Psoas muscle (tissue), 8 donors: Measurements from ENCODE around the gene RPL9. TPM values are rescaled to one million over a fixed set of nuclear protein-coding genes. Genes with fewer than 3 reads are reported as not detected.

ENCODE experiments used
- ATAC-seq, 4 donors: fragments of 200-7000 bp; cut with Tn5 transposase; one replicate each; pipeline ENCODE4 v1.9.1; 2020; ENCODE audit warnings: moderate library complexity in 3 of 4, mild to moderate bottlenecking in 2 of 4
- DNase-seq, 2 donors: peaks; one replicate each; pipeline ENCODE4 v3.0.0-alpha.2; 2020
- H3K27ac ChIP-seq: fragments of 200-600 bp; one replicate; pipeline ENCODE4 v1.8.0; 2022
- H3K27me3 ChIP-seq, 3 donors: fragments of 200-600 bp in 1 of 3; one replicate each; pipeline versions ENCODE4 v1.6.1 to v1.8.0; 2013 to 2022; ENCODE audit warnings: low read length in 2 of 3, mild to moderate bottlenecking in 2 of 3, moderate library complexity in 1 of 3; ENCODE audit not compliant: insufficient read depth in 3 of 3
- H3K36me3 ChIP-seq, 2 donors: fragments of 200-600 bp in 1 of 2; one replicate each; pipeline versions ENCODE4 v1.6.1 to v1.8.0; 2013 to 2022; ENCODE audit warnings: low read depth in 1 of 2, mild to moderate bottlenecking in 1 of 2, moderate library complexity in 1 of 2; ENCODE audit not compliant: insufficient read depth in 1 of 2
- H3K4me1 ChIP-seq: fragments of 200-600 bp; one replicate; pipeline ENCODE4 v1.8.0; 2022
- H3K4me3 ChIP-seq: fragments of 200-600 bp; one replicate; pipeline ENCODE4 v1.8.0; 2022; ENCODE audit warnings: mild to moderate bottlenecking
- H3K9me3 ChIP-seq: fragments of 200-600 bp; one replicate; pipeline ENCODE4 v1.8.0; 2022
- WGBS, 3 donors: extraction: QIAGEN DNeasy Blood & Tissue Kit; methylation state at CpG; one replicate each; pipeline versions ENCODE4 v1.1.6 to v1.1.7; 2013; 5-methylcytosine and 5-hydroxymethylcytosine counted together
- intact Hi-C, 2 donors: fragments of 100-400 bp; cut with DNase I; formaldehyde crosslinking; loops; one replicate each; pipeline versions ENCODE4 v1.11.0 to v1.14.2; 2022
- polyA plus RNA-seq, 3 donors: library from polyadenylated mRNA; stranded (reverse); fragments of 200-250 nt; gene quantifications; one replicate each; pipeline ENCODE4 v1.2.3, GENCODE V29; 2013
- total RNA-seq, 4 donors: library from RNA; stranded (reverse); fragmentation: NEBNext Ultra II Directional in 2 of 4; extraction: Animal tissue kit (Norgen Biotek cat#: 25700) in 2 of 4; gene quantifications; one replicate each; pipeline versions ENCODE4 v1.2.1 to v1.2.4, GENCODE V29; 2021 to 2023
- TF ChIP-seq, protein P1 (sequence below): fragments of 200-600 bp; IDR thresholded peaks from one replicate; pipeline ENCODE4 v1.8.0; 2022; ENCODE audit warnings: antibody characterized with exemption
- donor health status: healthy with polysubstance abuse.
- donor health status: DM: no; HTN: no; CAD: no; lungs with moderate emphysema.
- donor health status: Bipolar disorder and iron deficiency.
- donor health status: healthy.
- donor health status: DM: yes; HTN: yes; CAD: no.
- donor health status: DM: no; HTN: no; CAD: no.
- donor health status: DM: no; HTN: no; CAD: no.
- donor health status: DM: yes; HTN: yes; CAD: no.

The RPL9 gene
- total and polyA plus RNA-seq, 7 donors: 544 to 1,653 (median 925) TPM

DNA sequence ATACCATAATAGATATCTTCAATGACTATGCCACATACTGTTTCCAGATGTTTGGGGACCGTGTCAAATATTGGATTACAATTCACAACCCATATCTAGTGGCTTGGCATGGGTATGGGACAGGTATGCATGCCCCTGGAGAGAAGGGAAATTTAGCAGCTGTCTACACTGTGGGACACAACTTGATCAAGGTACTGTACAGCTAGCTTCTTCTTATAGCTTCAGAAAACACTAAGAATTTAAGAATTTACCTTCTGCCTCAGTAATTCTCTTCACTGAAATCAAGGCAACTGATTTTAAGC, 51.2 kb downstream of the RPL9 start:
- 27 to 37% (median 29%) methylated on average over 1 of the region's 1 CpG for WGBS, 3 donors
- H3K4me1 ChIP-seq: no peaks in the 10 kb centered on the region
- TF ChIP-seq, protein P1, sequence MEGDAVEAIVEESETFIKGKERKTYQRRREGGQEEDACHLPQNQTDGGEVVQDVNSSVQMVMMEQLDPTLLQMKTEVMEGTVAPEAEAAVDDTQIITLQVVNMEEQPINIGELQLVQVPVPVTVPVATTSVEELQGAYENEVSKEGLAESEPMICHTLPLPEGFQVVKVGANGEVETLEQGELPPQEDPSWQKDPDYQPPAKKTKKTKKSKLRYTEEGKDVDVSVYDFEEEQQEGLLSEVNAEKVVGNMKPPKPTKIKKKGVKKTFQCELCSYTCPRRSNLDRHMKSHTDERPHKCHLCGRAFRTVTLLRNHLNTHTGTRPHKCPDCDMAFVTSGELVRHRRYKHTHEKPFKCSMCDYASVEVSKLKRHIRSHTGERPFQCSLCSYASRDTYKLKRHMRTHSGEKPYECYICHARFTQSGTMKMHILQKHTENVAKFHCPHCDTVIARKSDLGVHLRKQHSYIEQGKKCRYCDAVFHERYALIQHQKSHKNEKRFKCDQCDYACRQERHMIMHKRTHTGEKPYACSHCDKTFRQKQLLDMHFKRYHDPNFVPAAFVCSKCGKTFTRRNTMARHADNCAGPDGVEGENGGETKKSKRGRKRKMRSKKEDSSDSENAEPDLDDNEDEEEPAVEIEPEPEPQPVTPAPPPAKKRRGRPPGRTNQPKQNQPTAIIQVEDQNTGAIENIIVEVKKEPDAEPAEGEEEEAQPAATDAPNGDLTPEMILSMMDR: no peak
- intact Hi-C loops: no loop called here
- H3K27ac ChIP-seq: no peak overlapping the region
- no peak for ATAC-seq
- H3K9me3 ChIP-seq: no peaks in the 10 kb centered on the region
- no peaks in the 10 kb centered on the region for H3K36me3 ChIP-seq
- no peak overlapping the region for H3K4me3 ChIP-seq
- no peak for DNase-seq
- no peaks in the 10 kb centered on the region for H3K27me3 ChIP-seq

DNA sequence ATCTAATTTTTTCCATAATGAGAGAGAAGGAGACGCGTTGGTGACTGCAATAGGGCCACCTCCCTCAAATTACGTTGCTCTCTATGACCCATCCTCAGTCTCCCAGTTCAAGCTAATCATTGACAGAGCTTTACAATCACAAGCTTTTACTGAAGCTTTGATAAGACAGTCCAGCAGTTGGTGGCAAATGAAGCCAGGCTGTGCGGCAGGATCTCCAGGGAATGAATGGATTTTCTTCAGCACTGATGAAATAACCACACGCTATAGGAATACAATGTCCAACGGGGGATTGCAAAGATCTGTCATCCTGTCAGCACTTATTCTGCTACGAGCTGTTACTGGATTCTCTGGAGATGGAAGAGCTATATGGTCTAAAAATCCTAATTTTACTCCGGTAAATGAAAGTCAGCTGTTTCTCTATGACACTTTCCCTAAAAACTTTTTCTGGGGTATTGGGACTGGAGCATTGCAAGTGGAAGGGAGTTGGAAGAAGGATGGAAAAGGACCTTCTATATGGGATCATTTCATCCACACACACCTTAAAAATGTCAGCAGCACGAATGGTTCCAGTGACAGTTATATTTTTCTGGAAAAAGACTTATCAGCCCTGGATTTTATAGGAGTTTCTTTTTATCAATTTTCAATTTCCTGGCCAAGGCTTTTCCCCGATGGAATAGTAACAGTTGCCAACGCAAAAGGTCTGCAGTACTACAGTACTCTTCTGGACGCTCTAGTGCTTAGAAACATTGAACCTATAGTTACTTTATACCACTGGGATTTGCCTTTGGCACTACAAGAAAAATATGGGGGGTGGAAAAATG, 51.7 kb downstream of the RPL9 start, which contains the start of gene KLB:
Gene KLB (plus strand): TSS at position 168 of the 821 bp plus-strand sequence. CDS start 20 bp downstream, at position 188.
- 24 to 36% (median 26%) methylated on average over 12 of the region's 12 CpGs for WGBS, 3 donors

More for the DNA sequence above, 51.7 kb downstream of the RPL9 start, which contains the start of gene KLB:
- Histone ChIP-seq H3K9me3 (no peaks in the 10 kb centered on the region), H3K27ac (no peak within 1 kb of the TSS), H3K4me1 (no peaks in the 10 kb centered on the region), H3K4me3 (no peak within 1 kb of the TSS), H3K27me3 (no peaks in the 10 kb centered on the region), H3K36me3 (no peaks in the 10 kb centered on the region)
- ATAC-seq (no peak), DNase-seq (no peak)
- intact Hi-C loops: no loop called here
- TF ChIP-seq, protein P1: no peak

Other genes starting within 250 kb of the RPL9 start
- gene RFC1, start 92.6 kb downstream of the RPL9 start, total RNA-seq: 10 to 100 TPM; 13.4 to 21.0 (median 15.8) TPM
- gene RFC1, start 92.6 kb downstream of the RPL9 start, polyA plus RNA-seq: 10 to 100 TPM in 1 of 3 donors, 1 to 10 TPM in 2; 6.7 to 18.9 (median 7.4) TPM
- gene KLB, start 52.0 kb downstream of the RPL9 start, total RNA-seq: under 1 TPM in 2 of 4 donors, not detected in 2; 0.05 to 0.13 TPM
- gene KLB, start 52.0 kb downstream of the RPL9 start, polyA plus RNA-seq: under 1 TPM; 0.03 to 0.13 (median 0.07) TPM
- 10 to 100 TPM; 16.2 to 25.6 (median 17.6) TPM for gene LIAS, start 134 bp upstream of the RPL9 start, total RNA-seq
- gene LIAS, start 134 bp upstream of the RPL9 start, polyA plus RNA-seq: 10 to 100 TPM; 18.8 to 21.4 (median 19.6) TPM
- gene UGDH, start 68.5 kb upstream of the RPL9 start, total RNA-seq: 1 to 10 TPM; 7.7 to 9.8 (median 8.9) TPM
- 1 to 10 TPM; 2.5 to 6.6 (median 5.6) TPM for gene UGDH, start 68.5 kb upstream of the RPL9 start, polyA plus RNA-seq
- 1 to 10 TPM; 4.2 to 7.7 (median 6.5) TPM for gene SMIM14, start 179.9 kb upstream of the RPL9 start, total RNA-seq
- gene SMIM14, start 179.9 kb upstream of the RPL9 start, polyA plus RNA-seq: 1 to 10 TPM; 2.2 to 8.4 (median 3.1) TPM
- gene UBE2K, start 239.2 kb upstream of the RPL9 start, total RNA-seq: 10 to 100 TPM; 45.9 to 75.9 (median 61.5) TPM
- 10 to 100 TPM; 24.5 to 69.1 (median 39.1) TPM for gene UBE2K, start 239.2 kb upstream of the RPL9 start, polyA plus RNA-seq